SK-N-SH treated with all-trans-retinoic acid at 6 μM for 48 hours (cell line): ENCODE results near the gene MIPOL1.

Experiments used
- ATAC-seq: fragments of 200-7000 bp; cut with Tn5 transposase; 3 replicates; pipeline ENCODE4 v1.9.1; 2020; ENCODE audit warnings: mild to moderate bottlenecking, moderate library complexity
- ARNTL ChIP-seq: fragments of 450-650 bp; formaldehyde crosslinking; IDR thresholded peaks from 2 replicates; pipeline ENCODE4 v1.5.0; 2020; ENCODE audit warnings: low read depth, mild to moderate bottlenecking, moderate library complexity, borderline replicate concordance
- BACH2 ChIP-seq: fragments of 250-450 bp; sonication (Bioruptor Pico); IDR thresholded peaks from 2 replicates; pipeline ENCODE4 v1.9.0; 2021; ENCODE audit warnings: mild to moderate bottlenecking, borderline replicate concordance
- CREB5 ChIP-seq: fragments of 250-450 bp; sonication (Bioruptor Pico); IDR thresholded peaks from 2 replicates; pipeline ENCODE4 v1.5.1; 2020; ENCODE audit warnings: low read depth, mild to moderate bottlenecking, moderate library complexity
- ESRRG ChIP-seq: fragments of 250-450 bp; sonication (Bioruptor Pico); IDR thresholded peaks from 2 replicates; pipeline ENCODE4 v1.6.1; 2021; ENCODE audit warnings: mild to moderate bottlenecking
- ISL1 ChIP-seq: fragments of 250-450 bp; sonication (Bioruptor Pico); IDR thresholded peaks from 2 replicates; pipeline ENCODE4 v2.1.2; 2022; ENCODE audit warnings: mild to moderate bottlenecking, moderate library complexity
- OSR1 ChIP-seq: fragments of 250-450 bp; sonication (Bioruptor Pico); IDR thresholded peaks from 2 replicates; pipeline ENCODE4 v1.8.0; 2022; ENCODE audit warnings: moderate library complexity, mild to moderate bottlenecking, inconsistent platforms
- PATZ1 ChIP-seq: fragments of 250-450 bp; sonication (Bioruptor Pico); IDR thresholded peaks from 2 replicates; pipeline ENCODE4 v1.8.0; 2020; ENCODE audit warnings: mild to moderate bottlenecking, moderate library complexity, borderline replicate concordance
- POU6F1 ChIP-seq: fragments of 250-450 bp; sonication (Bioruptor Pico); IDR thresholded peaks from 2 replicates; pipeline ENCODE4 v1.8.0; 2021; ENCODE audit warnings: low read depth, mild to moderate bottlenecking, moderate library complexity, borderline replicate concordance
- PPARA ChIP-seq: fragments of 250-450 bp; sonication (Bioruptor Pico); IDR thresholded peaks from 2 replicates; pipeline ENCODE4 v1.5.0; 2020; ENCODE audit warnings: mild to moderate bottlenecking, borderline replicate concordance
- RARB ChIP-seq: fragments of 250-450 bp; sonication (Bioruptor Pico); IDR thresholded peaks from 2 replicates; pipeline ENCODE4 v1.8.0; 2021; ENCODE audit warnings: mild to moderate bottlenecking, moderate library complexity
- SNAI2 ChIP-seq: fragments of 250-450 bp; sonication (Bioruptor Pico); IDR thresholded peaks from 2 replicates; pipeline ENCODE4 v1.5.0; 2020; ENCODE audit warnings: mild to moderate bottlenecking, moderate library complexity
- TCF4 ChIP-seq: fragments of 250-450 bp; sonication (Bioruptor Pico); IDR thresholded peaks from 2 replicates; pipeline ENCODE4 v1.8.0; 2021; ENCODE audit warnings: mild to moderate bottlenecking, moderate library complexity, borderline replicate concordance
- ZC3H10 ChIP-seq: fragments of 250-450 bp; sonication (Bioruptor Pico); IDR thresholded peaks from 2 replicates; pipeline ENCODE4 v1.5.1; 2021; ENCODE audit warnings: mild to moderate bottlenecking, moderate library complexity
- ZFP3 ChIP-seq: fragments of 250-450 bp; sonication (Bioruptor Pico); IDR thresholded peaks from 2 replicates; pipeline ENCODE4 v1.5.0; 2020; ENCODE audit warnings: mild to moderate bottlenecking, moderate library complexity
- ZFP30 ChIP-seq: fragments of 450-650 bp; formaldehyde crosslinking; IDR thresholded peaks from 2 replicates; pipeline ENCODE4 v1.5.0; 2022; ENCODE audit warnings: mild to moderate bottlenecking, moderate library complexity
- TF ChIP-seq, protein P1 (sequence below): fragments of 250-450 bp; sonication (Bioruptor Pico); IDR thresholded peaks from 2 replicates; pipeline ENCODE4 v1.5.1; 2021; ENCODE audit warnings: mild to moderate bottlenecking, moderate library complexity

MIPOL1 gene

GRCh38 chr14:37600880-37601741 lies 403.4 kb downstream of the MIPOL1 start (continued):
- TF ChIP-seq POU6F1 (CRISPR knock-in tag): no peak
- TF ChIP-seq, all 23 proteins: peak for 0

DNA sequence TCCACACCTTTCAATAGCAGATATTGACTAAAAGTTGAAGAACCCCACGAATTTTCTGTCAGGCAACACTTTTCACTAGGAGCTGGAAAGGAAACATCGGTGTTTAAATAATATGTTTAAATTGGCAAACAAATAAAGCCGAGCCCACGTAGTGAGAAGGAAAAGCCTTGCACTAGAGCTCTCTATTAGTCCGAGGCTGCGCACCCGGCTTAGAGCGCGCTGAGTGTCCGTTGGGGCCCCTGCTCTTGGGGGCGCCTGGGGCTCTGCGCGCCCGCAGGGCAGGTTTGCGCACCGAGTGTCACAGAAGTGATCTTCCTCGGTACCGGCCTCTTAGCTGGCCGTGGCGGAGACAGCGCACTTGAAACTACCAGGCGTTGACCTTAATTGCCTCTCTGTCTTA lies 404.1 kb downstream of the MIPOL1 start:
- ATAC-seq: no peak

More for the DNA sequence above, 404.1 kb downstream of the MIPOL1 start:
- TF ChIP-seq ZFP30 (no peak), CREB5 (CRISPR knock-in tag) (no peak), TCF4 (no peak), ZFP3 (no peak), BACH2 (CRISPR knock-in tag) (no peak), ISL1 (CRISPR knock-in tag) (no peak), SNAI2 (no peak), OSR1 (CRISPR knock-in tag) (no peak), ESRRG (no peak), PPARA (CRISPR knock-in tag) (no peak), PATZ1 (CRISPR knock-in tag) (no peak), ARNTL (CRISPR knock-in tag) (no peak), ZC3H10 (no peak), RARB (CRISPR knock-in tag) (no peak)
- TF ChIP-seq, protein P1, sequence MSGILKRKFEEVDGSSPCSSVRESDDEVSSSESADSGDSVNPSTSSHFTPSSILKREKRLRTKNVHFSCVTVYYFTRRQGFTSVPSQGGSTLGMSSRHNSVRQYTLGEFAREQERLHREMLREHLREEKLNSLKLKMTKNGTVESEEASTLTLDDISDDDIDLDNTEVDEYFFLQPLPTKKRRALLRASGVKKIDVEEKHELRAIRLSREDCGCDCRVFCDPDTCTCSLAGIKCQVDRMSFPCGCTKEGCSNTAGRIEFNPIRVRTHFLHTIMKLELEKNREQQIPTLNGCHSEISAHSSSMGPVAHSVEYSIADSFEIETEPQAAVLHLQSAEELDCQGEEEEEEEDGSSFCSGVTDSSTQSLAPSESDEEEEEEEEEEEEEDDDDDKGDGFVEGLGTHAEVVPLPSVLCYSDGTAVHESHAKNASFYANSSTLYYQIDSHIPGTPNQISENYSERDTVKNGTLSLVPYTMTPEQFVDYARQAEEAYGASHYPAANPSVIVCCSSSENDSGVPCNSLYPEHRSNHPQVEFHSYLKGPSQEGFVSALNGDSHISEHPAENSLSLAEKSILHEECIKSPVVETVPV (CRISPR knock-in tag): no peak
